ELF-1 (cell line): ENCODE data around the gene EIF4A2.
"Not testable (repeated sequence)": the region's sequence is repeated elsewhere in the genome, so short reads cannot be mapped to it uniquely, and the experiment has no call there.

Experiments used
- DNase-seq: peaks from one replicate; pipeline ENCODE4 v3.0.0-alpha.2; 2016; ENCODE audit warnings: low read depth, low spot score

Gene EIF4A2

GRCh38 chr3:186784820-186785494, 1.6 kb downstream of the EIF4A2 start:
- peak; percentile 18 for DNase-seq

GRCh38 chr3:186785495-186786018, 2.2 kb downstream of the EIF4A2 start:
- DNase-seq: no peak

- DNase-seq: no peak
These were observed 3.5 kb downstream of the EIF4A2 start for GRCh38 chr3:186786922-186787321.

- DNase-seq: no peak
These were observed 4.5 kb downstream of the EIF4A2 start for GRCh38 chr3:186787642-186788481.

GRCh38 chr3:186788482-186789370, 5.3 kb downstream of the EIF4A2 start:
- DNase-seq: peak; percentile 20

- no peak for DNase-seq
These were observed 6.3 kb downstream of the EIF4A2 start for GRCh38 chr3:186789554-186790260.

- peak; percentile 60 for DNase-seq
These were observed 7.0 kb downstream of the EIF4A2 start for GRCh38 chr3:186790261-186790981.

GRCh38 chr3:186798239-186798874, 15.0 kb downstream of the EIF4A2 start:
- no peak for DNase-seq

- DNase-seq: no peak
These were observed 16.9 kb downstream of the EIF4A2 start for GRCh38 chr3:186800285-186800684.

GRCh38 chr3:186802701-186803100, 19.3 kb downstream of the EIF4A2 start:
- DNase-seq: no peak

GRCh38 chr3:186803447-186803846, 20.1 kb downstream of the EIF4A2 start:
- DNase-seq: not testable (repeated sequence)

GRCh38 chr3:186806089-186807055, 23.0 kb downstream of the EIF4A2 start, which contains the start of gene RFC4:
TSS of gene RFC4 (minus strand) at chr3:186806482. CDS start at chr3:186804713, 1,769 bp downstream.
- DNase-seq: peak; percentile 92

GRCh38 chr3:186807231-186807630, 23.9 kb downstream of the EIF4A2 start:
- DNase-seq: no peak

GRCh38 chr3:186810336-186810996, 27.1 kb downstream of the EIF4A2 start:
- no peak for DNase-seq

- not testable (repeated sequence) for DNase-seq
These were observed 27.9 kb downstream of the EIF4A2 start for GRCh38 chr3:186811313-186811712.

GRCh38 chr3:186814100-186814499, 30.7 kb downstream of the EIF4A2 start:
- no peak for DNase-seq

- peak; percentile 36 for DNase-seq
These were observed 32.1 kb downstream of the EIF4A2 start for GRCh38 chr3:186815435-186815834.

GRCh38 chr3:186818516-186818915, 35.1 kb downstream of the EIF4A2 start:
- DNase-seq: no peak
